Activated CD8-positive, alpha-beta memory T cell treated with anti-CD3 and anti-CD28 coated beads for 48 hours (primary cell): Measurements from ENCODE around the gene PPM1J.
A peak's percentile ranks its signal among the peaks of the same experiment; 100 is the strongest.

Source experiments
- DNase-seq, 3 experiments: peaks; one replicate each; pipeline ENCODE4 v3.0.0-alpha.2; 2020; ENCODE audit warnings: low read depth in 2 of 3, low spot score in 2 of 3

Gene PPM1J

GRCh38 chr1:112704934-112705627 lies 10.1 kb downstream of the PPM1J start:
- DNase-seq: peak in 2 of 3 experiments; percentile 22 to 25

- no peak for DNase-seq
Measured at GRCh38 chr1:112704391-112704933, 10.7 kb downstream of the PPM1J start.

- no peak for DNase-seq
Measured at GRCh38 chr1:112703706-112704105, 11.4 kb downstream of the PPM1J start.

GRCh38 chr1:112702420-112703261 lies 12.5 kb downstream of the PPM1J start:
- DNase-seq: no peak

- DNase-seq: no peak
Measured at GRCh38 chr1:112702067-112702395, 13.1 kb downstream of the PPM1J start.

GRCh38 chr1:112701227-112702066 lies 13.7 kb downstream of the PPM1J start:
- no peak for DNase-seq

GRCh38 chr1:112700290-112701226 lies 14.6 kb downstream of the PPM1J start:
- DNase-seq: peak in 2 of 3 experiments; percentile 48 to 75

- no peak for DNase-seq
Measured at GRCh38 chr1:112699425-112700144, 15.5 kb downstream of the PPM1J start.

GRCh38 chr1:112698366-112699310 lies 16.5 kb downstream of the PPM1J start:
- DNase-seq: no peak

GRCh38 chr1:112697781-112698201 lies 17.3 kb downstream of the PPM1J start:
- no peak for DNase-seq

- DNase-seq: no peak
Measured at GRCh38 chr1:112696578-112697314, 18.4 kb downstream of the PPM1J start.

- no peak for DNase-seq
Measured at GRCh38 chr1:112695276-112695675, 19.9 kb downstream of the PPM1J start.

GRCh38 chr1:112694363-112694929 lies 20.7 kb downstream of the PPM1J start:
- DNase-seq: no peak

GRCh38 chr1:112693821-112694220 lies 21.3 kb downstream of the PPM1J start:
- no peak for DNase-seq

- DNase-seq: no peak
Measured at GRCh38 chr1:112692681-112693080, 22.5 kb downstream of the PPM1J start.

GRCh38 chr1:112689842-112690237 lies 25.3 kb downstream of the PPM1J start:
- no peak for DNase-seq

GRCh38 chr1:112689196-112689841 lies 25.8 kb downstream of the PPM1J start:
- no peak for DNase-seq
